GM18858 (cell line): Measurements from ENCODE around the gene KAZN.
"Not testable (repeated sequence)": the region's sequence is repeated elsewhere in the genome, so short reads cannot be mapped to it uniquely, and the experiment has no call there.

ENCODE experiments used
- ATAC-seq: cut with Tn5 transposase; IDR thresholded peaks from one replicate; pipeline ENCODE4 v1.9.1; 2021; ENCODE audit not compliant: unreplicated experiment

The KAZN gene

GRCh38 chr1:15115542-15116330 lies 517.3 kb downstream of the KAZN start:
- no peak for ATAC-seq

- no peak for ATAC-seq
These were observed 518.5 kb downstream of the KAZN start for GRCh38 chr1:15116966-15117365.

- ATAC-seq, result no peak
These were observed 519.3 kb downstream of the KAZN start for GRCh38 chr1:15117671-15118325.

- ATAC-seq, result no peak
These were observed 520.1 kb downstream of the KAZN start for GRCh38 chr1:15118579-15118978.

- ATAC-seq, result no peak
These were observed 521.9 kb downstream of the KAZN start for GRCh38 chr1:15120251-15120945.

GRCh38 chr1:15122331-15122730 lies 523.8 kb downstream of the KAZN start:
- ATAC-seq, result no peak

GRCh38 chr1:15123270-15123669 lies 524.8 kb downstream of the KAZN start:
- ATAC-seq, result no peak

- ATAC-seq, result no peak
These were observed 525.4 kb downstream of the KAZN start for GRCh38 chr1:15123925-15124324.

GRCh38 chr1:15124362-15125100 lies 526.0 kb downstream of the KAZN start:
- no peak for ATAC-seq

- no peak for ATAC-seq
These were observed 526.7 kb downstream of the KAZN start for GRCh38 chr1:15125101-15125745.

GRCh38 chr1:15128077-15128476 lies 529.6 kb downstream of the KAZN start:
- no peak for ATAC-seq

GRCh38 chr1:15128520-15129313 lies 530.2 kb downstream of the KAZN start:
- ATAC-seq, result no peak

GRCh38 chr1:15129944-15130343 lies 531.5 kb downstream of the KAZN start:
- ATAC-seq, result no peak

GRCh38 chr1:15130607-15131006 lies 532.1 kb downstream of the KAZN start:
- no peak for ATAC-seq

- ATAC-seq, result no peak
These were observed 534.5 kb downstream of the KAZN start for GRCh38 chr1:15132965-15133364.

GRCh38 chr1:15134285-15134684 lies 535.8 kb downstream of the KAZN start:
- no peak for ATAC-seq

- not testable (repeated sequence) for ATAC-seq
These were observed 537.1 kb downstream of the KAZN start for GRCh38 chr1:15135604-15136003.

- no peak for ATAC-seq
These were observed 539.3 kb downstream of the KAZN start for GRCh38 chr1:15137809-15138208.

GRCh38 chr1:15139654-15140350 lies 541.3 kb downstream of the KAZN start:
- ATAC-seq, result no peak
